Kidney tubule cell (primary cell): ENCODE data around the gene SLC30A2.

Source experiments
- DNase-seq: peaks from one replicate; pipeline ENCODE4 v3.0.0-alpha.2; 2018; ENCODE audit warnings: low spot score

The SLC30A2 gene

GRCh38 chr1:26038904-26039303 is 7.0 kb downstream of the SLC30A2 start:
- no peak for DNase-seq

GRCh38 chr1:26038477-26038876 is 7.4 kb downstream of the SLC30A2 start:
- DNase-seq, result no peak

- no peak for DNase-seq
Measured at GRCh38 chr1:26037904-26038303, 8.0 kb downstream of the SLC30A2 start.

GRCh38 chr1:26036756-26037281 is 9.1 kb downstream of the SLC30A2 start:
- no peak for DNase-seq

- peak; percentile 84 for DNase-seq
Measured at GRCh38 chr1:26035959-26036755, 9.8 kb downstream of the SLC30A2 start.

GRCh38 chr1:26035203-26035958 is 10.5 kb downstream of the SLC30A2 start:
- DNase-seq, result peak; percentile 89

- no peak for DNase-seq
Measured at GRCh38 chr1:26034504-26035202, 11.3 kb downstream of the SLC30A2 start.

- DNase-seq, result no peak
Measured at GRCh38 chr1:26032656-26033357, 13.1 kb downstream of the SLC30A2 start.

GRCh38 chr1:26031611-26032220 is 14.2 kb downstream of the SLC30A2 start:
- DNase-seq, result no peak

- DNase-seq, result no peak
Measured at GRCh38 chr1:26031196-26031595, 14.7 kb downstream of the SLC30A2 start.

- DNase-seq, result no peak
Measured at GRCh38 chr1:26029864-26030481, 15.9 kb downstream of the SLC30A2 start.

GRCh38 chr1:26029054-26029863 is 16.7 kb downstream of the SLC30A2 start:
- DNase-seq, result no peak

- no peak for DNase-seq
Measured at GRCh38 chr1:26028490-26028980, 17.4 kb downstream of the SLC30A2 start.

GRCh38 chr1:26027716-26028489 is 18.0 kb downstream of the SLC30A2 start:
- no peak for DNase-seq

- DNase-seq, result no peak
Measured at GRCh38 chr1:26025517-26025916, 20.4 kb downstream of the SLC30A2 start.

GRCh38 chr1:26025060-26025459 is 20.9 kb downstream of the SLC30A2 start:
- DNase-seq, result no peak

- no peak for DNase-seq
Measured at GRCh38 chr1:26023826-26024225, 22.1 kb downstream of the SLC30A2 start.

- DNase-seq, result no peak
Measured at GRCh38 chr1:26023009-26023408, 22.9 kb downstream of the SLC30A2 start.

- DNase-seq, result no peak
Measured at GRCh38 chr1:26022404-26022779, 23.5 kb downstream of the SLC30A2 start.
